ENCODE data around the gene DHX9. TPM values are rescaled to one million over a fixed set of nuclear protein-coding genes. Genes with fewer than 3 reads are reported as not detected.

Gene DHX9
- total and polyA plus RNA-seq, 2 of the 13 experiments (the other 11 are each of a cell fraction or from before 2014, with no cell fraction given): 84.8 to 211 TPM

DNA sequence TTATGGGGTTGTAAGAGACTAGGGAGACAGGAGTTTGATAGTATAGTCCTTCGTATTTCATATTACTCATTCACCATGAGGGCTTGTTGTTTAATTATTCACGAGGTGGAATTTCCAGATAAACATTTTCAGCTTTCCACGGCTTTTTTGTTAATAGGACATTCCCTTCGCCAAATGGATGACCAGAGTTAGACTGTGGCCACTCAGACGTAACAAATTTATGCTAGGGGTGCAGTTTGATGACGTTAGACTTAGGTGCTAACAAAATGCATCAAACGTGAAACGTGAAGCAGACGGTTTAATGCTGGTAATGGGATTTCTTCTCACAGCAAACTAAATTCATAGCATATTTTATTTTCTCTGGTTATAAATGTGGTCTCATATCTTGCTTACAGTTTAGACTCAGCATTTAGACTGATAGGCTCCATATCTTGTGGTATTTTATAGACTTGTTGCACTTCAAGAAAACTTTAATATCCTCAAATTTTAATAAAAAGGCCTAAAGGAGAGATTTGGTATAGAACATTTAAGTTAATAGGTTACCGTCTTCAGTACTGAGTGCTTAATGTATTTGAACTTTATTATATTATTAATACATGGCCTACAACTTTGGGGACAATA is 2.3 kb downstream of the DHX9 start:
- 26% methylated on average over 10 of the region's 10 CpGs for WGBS (ENCODE audit: low lambda C conversion rate)
- H3K4me3 ChIP-seq (replicated peaks in 1 of 3; ENCODE audit: insufficient read depth in 1 of 3, low read depth in 2 of 3, low read length in 3 of 3): peak overlapping the region; percentile 65 to 88 (median 87)
- no peaks in the 10 kb centered on the region; a peak in 1 of 5 replicates for H3K27me3 ChIP-seq (ENCODE audit: control insufficient read depth in 1 of 2, insufficient read depth in 2 of 2, low read length in 2 of 2)
- peaks cover 30% of the 10 kb centered on the region for H3K4me1 ChIP-seq (ENCODE audit: insufficient read depth, low read length)
- FAIRE-seq: no peak
- no peak for TF ChIP-seq ATF7-NPFF (CRISPR knock-in tag; IDR thresholded peaks at IDR 0.05; ENCODE audit: low read depth)
- peak; percentile 47; the same call in 1 of the 2 replicates for TF ChIP-seq CREB1 (IDR thresholded peaks at IDR 0.05)
- TF ChIP-seq CREB1 (CRISPR knock-in tag; IDR thresholded peaks at IDR 0.05): no peak; the same call in 1 of the 2 replicates
- TF ChIP-seq NRL (CRISPR knock-in tag; IDR thresholded peaks at IDR 0.05; ENCODE audit: borderline replicate concordance): no peak
- TF ChIP-seq, protein P1, sequence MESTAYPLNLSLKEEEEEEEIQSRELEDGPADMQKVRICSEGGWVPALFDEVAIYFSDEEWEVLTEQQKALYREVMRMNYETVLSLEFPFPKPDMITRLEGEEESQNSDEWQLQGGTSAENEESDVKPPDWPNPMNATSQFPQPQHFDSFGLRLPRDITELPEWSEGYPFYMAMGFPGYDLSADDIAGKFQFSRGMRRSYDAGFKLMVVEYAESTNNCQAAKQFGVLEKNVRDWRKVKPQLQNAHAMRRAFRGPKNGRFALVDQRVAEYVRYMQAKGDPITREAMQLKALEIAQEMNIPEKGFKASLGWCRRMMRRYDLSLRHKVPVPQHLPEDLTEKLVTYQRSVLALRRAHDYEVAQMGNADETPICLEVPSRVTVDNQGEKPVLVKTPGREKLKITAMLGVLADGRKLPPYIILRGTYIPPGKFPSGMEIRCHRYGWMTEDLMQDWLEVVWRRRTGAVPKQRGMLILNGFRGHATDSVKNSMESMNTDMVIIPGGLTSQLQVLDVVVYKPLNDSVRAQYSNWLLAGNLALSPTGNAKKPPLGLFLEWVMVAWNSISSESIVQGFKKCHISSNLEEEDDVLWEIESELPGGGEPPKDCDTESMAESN (CRISPR knock-in tag; conservative IDR thresholded peaks at IDR 0.05): no peak
- TF ChIP-seq, protein P2, sequence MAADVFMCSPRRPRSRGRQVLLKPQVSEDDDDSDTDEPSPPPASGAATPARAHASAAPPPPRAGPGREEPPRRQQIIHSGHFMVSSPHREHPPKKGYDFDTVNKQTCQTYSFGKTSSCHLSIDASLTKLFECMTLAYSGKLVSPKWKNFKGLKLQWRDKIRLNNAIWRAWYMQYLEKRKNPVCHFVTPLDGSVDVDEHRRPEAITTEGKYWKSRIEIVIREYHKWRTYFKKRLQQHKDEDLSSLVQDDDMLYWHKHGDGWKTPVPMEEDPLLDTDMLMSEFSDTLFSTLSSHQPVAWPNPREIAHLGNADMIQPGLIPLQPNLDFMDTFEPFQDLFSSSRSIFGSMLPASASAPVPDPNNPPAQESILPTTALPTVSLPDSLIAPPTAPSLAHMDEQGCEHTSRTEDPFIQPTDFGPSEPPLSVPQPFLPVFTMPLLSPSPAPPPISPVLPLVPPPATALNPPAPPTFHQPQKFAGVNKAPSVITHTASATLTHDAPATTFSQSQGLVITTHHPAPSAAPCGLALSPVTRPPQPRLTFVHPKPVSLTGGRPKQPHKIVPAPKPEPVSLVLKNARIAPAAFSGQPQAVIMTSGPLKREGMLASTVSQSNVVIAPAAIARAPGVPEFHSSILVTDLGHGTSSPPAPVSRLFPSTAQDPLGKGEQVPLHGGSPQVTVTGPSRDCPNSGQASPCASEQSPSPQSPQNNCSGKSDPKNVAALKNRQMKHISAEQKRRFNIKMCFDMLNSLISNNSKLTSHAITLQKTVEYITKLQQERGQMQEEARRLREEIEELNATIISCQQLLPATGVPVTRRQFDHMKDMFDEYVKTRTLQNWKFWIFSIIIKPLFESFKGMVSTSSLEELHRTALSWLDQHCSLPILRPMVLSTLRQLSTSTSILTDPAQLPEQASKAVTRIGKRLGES (CRISPR knock-in tag; IDR thresholded peaks at IDR 0.05; ENCODE audit: borderline replicate concordance): no peak
- TF ChIP-seq, protein P3, sequence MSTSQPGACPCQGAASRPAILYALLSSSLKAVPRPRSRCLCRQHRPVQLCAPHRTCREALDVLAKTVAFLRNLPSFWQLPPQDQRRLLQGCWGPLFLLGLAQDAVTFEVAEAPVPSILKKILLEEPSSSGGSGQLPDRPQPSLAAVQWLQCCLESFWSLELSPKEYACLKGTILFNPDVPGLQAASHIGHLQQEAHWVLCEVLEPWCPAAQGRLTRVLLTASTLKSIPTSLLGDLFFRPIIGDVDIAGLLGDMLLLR (CRISPR knock-in tag; IDR thresholded peaks at IDR 0.05): no peak
- no peak for TF ChIP-seq TCF7L2 (IDR thresholded peaks at IDR 0.05; ENCODE audit: low read depth, low read length)
- 0 out of 2 replicates have a peak, but pooled peaks have one; percentile 4 for TF ChIP-seq MAFF (IDR thresholded peaks at IDR 0.05; ENCODE audit: low read depth, low read length)
- no peak for TF ChIP-seq FOSL2 (CRISPR knock-in tag; IDR thresholded peaks at IDR 0.05)
- no peak for TF ChIP-seq TCF7 (IDR thresholded peaks at IDR 0.05; ENCODE audit: low read depth)
- TF ChIP-seq, protein P4, sequence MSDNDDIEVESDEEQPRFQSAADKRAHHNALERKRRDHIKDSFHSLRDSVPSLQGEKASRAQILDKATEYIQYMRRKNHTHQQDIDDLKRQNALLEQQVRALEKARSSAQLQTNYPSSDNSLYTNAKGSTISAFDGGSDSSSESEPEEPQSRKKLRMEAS (IDR thresholded peaks at IDR 0.05): no peak
- TF ChIP-seq NFE2L1 (CRISPR knock-in tag; IDR thresholded peaks at IDR 0.05; ENCODE audit: borderline replicate concordance): no peak
- no peak for TF ChIP-seq PRMT3 (CRISPR knock-in tag; IDR thresholded peaks at IDR 0.05; ENCODE audit: borderline replicate concordance, low read depth)
- TF ChIP-seq KMT2A (CRISPR knock-in tag; IDR thresholded peaks at IDR 0.05): no peak
- TF ChIP-seq ZNF607 (CRISPR knock-in tag; IDR thresholded peaks at IDR 0.05; ENCODE audit: borderline replicate concordance): no peak
- no peak for TF ChIP-seq ZNF891 (CRISPR knock-in tag; IDR thresholded peaks at IDR 0.05)
- peak; percentile 51; the same call in 1 of the 2 replicates for TF ChIP-seq ATF1 (CRISPR knock-in tag; IDR thresholded peaks at IDR 0.05)
- TF ChIP-seq, protein P5, sequence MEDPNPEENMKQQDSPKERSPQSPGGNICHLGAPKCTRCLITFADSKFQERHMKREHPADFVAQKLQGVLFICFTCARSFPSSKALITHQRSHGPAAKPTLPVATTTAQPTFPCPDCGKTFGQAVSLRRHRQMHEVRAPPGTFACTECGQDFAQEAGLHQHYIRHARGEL (CRISPR knock-in tag; IDR thresholded peaks at IDR 0.05): no peak
- TF ChIP-seq HMG20B (CRISPR knock-in tag; conservative IDR thresholded peaks at IDR 0.05): no peak
- H3K4me2 ChIP-seq (ENCODE audit: low read depth, low read length): peak overlapping the region; percentile 92
- H3K9ac ChIP-seq (ENCODE audit: insufficient read depth, low read depth, low read length): peak overlapping the region; percentile 17
- no peaks in the 10 kb centered on the region for H3K9me3 ChIP-seq (ENCODE audit: low read length)
- in situ Hi-C loops (cut with HindIII; ENCODE audit: extremely low pct_ligation_motif_present, low pct_unique_long_range_greater_than_20kb): no loop called here
- CTCF ChIA-PET (ENCODE audit: low intra/inter-chr PET ratio, low total read pairs): no interaction called here
- peaks cover 55% of the 10 kb centered on the region for H4K20me1 ChIP-seq (ENCODE audit: insufficient read depth, low read length)
- intact Hi-C loops (cut with micrococcal nuclease; ENCODE audit: unreplicated experiment): no loop called here
- no TSS peak for BruUV-seq (replicated peaks)
- H3K27ac ChIP-seq (ENCODE audit: extremely low read length, insufficient read depth, low read length): no peak overlapping the region
- POLR2A ChIA-PET: no interaction called here
- ATAC-seq: no peak
- peaks cover 70% of the 10 kb centered on the region for H3K79me2 ChIP-seq (ENCODE audit: insufficient read depth, low read length)
- peaks cover 6 to 36% of the 10 kb centered on the region in 2 experiments; a peak in 4 of 5 replicates for H3K36me3 ChIP-seq (replicated peaks in 1 of 2; ENCODE audit: control insufficient read depth in 1 of 2, insufficient read depth in 2 of 2, low read length in 2 of 2)
- no peak overlapping the region for H2AFZ ChIP-seq (ENCODE audit: low read length)
- DNase-seq (ENCODE audit: low spot score): peak; percentile 5
